ENCODE results near the gene PLSCR3.
"Not testable (repeated sequence)": the region's sequence is repeated elsewhere in the genome, so short reads cannot be mapped to it uniquely, and the experiment has no call there.

The PLSCR3 gene

DNA sequence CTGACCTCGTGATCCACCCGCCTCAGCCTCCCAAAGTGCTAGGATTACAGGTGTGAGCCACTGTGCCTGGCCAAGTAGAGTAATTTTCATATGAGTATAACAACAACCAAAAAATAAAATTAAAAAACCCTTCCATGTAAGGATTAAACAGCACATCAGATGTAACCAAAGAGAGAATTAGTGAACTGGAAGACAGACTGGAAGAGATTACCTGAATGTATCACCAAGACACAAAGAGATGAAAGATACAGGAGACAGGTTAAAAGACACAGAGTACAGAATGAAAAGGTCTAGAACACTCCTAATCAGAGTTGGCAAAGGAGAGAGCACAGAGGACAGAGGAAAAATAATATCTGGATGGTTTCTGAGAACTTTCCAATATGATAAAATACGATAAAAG lies 15.2 kb downstream of the PLSCR3 start:
- no peak for DNase-seq

DNA sequence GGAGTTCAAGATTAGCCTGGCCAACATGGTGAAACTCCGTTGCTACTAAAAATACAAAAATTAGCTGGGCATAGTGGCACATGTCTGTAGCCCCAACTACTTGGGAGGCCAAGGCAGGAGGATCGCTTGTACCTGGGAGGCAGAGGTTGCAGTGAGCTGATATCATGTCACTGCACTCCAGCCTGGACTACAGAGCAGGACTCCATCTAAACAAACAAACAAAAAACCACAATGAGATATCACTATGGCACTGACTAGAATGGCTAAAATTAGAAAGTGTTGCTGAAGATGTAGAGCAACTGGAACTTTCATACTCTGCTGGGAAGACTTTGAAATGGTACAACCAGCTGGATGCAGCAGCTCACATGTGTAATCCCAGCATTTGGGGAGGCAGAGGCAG lies 20.0 kb downstream of the PLSCR3 start:
- no peak for DNase-seq

DNA sequence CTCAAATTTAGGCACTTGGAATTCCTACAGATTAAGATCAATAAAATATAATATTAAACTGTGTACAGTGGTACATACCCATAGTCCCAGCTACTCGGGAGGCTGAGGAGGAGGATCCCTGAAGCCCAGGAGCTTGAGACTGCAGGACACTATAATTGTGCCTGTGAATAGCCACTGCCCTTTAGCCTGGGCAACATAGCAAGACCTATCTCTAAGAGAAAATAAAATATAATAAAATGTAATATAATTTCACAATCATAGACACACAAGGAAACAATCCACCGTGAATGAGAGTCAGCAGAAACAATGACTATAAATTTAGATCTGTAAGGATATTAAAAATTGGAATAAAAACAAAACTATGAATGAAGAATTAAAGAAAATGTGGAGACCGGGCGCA lies 23.5 kb downstream of the PLSCR3 start:
- no peak for DNase-seq

DNA sequence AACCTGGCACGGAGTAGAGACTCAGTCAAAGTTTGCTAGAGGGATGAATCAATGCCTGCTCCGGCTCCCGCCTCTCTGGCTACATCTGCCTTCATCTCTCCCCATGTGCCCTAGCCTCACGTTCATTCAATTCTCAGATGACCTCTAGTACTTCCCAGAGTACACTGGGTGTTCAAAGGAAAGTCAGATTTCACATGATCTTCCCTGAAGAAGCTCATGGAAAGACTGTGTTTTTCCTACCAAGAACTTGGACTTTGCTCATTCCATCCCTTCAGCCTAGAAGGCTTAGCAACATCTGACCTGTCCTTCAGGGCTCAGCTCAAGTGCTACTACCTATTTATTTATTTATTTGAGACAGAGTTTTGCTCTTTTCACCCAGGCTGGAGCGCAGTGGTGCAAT lies 24.5 kb downstream of the PLSCR3 start:
- DNase-seq = no peak

DNA sequence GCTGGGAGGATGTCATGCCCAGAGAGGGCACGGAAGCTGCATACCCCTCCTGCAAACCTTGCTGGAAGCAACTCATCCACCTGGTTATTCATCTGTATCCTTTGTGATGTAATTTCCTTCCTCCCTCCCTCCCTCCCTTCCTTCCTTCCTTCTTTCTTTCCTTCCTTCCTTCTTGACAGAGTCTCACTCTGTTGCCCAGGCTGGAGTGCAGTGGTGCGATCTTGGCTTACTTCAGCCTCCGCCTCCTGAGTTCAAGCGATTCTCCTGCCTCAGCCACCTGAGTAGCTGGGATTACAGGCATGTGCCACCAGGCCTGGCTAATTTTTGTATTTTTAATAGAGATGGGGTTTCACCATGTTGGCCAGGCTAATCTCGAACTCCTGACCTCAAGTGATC lies 25.7 kb downstream of the PLSCR3 start:
- DNase-seq = not testable (repeated sequence)

DNA sequence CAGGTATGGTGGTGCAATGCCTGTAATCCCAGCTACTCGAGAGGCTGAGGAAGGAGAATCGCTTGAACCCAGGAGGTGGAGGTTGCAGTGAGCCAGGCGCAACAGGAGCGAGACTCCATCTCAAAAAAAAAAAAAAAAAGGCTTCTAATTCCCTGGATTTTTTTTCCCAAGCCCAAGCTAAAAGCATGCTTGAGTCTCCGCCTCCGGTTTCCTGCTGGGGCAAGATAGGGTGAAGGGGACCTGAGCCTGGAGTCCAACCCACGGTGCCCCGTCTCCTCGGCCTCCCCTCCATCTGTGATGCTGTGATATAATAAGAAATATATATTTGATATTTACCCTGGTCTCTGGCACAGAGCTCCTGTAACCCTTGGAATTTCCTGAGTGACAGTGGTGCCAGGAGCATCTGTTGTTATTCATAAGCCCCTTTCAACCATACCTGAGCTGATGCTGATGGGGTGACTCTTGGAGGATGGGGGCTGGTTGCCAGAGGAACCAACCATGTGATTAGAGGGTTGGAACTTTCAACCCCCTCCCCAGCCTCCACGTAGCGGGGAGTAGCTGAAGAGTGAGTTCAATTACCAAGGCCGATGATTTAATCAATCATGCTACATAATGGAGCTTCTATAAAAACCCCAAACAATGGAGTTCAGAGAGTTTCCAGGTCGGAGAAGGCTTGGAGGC lies 26.3 kb downstream of the PLSCR3 start:
- DNase-seq = no peak

DNA sequence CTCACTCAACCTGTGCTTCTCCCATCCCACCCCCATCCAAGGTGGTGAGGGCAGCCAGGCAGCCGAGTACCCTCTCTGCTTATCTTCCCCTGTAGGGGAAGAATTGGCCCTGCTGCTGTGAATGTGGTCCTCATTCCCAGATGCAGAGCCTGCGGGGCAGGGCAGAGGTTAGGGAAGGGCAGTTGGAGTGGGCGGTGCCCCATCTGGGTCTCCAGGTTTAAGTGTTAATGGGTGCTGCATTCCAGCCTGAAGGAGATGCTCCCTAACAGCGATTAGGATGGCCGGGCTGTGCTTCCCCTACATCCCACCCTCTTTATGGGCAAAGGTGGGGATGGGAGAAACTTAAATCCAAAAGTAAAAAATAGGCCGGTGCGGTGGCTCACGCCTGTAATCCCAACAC lies 27.2 kb downstream of the PLSCR3 start:
- DNase-seq = no peak

DNA sequence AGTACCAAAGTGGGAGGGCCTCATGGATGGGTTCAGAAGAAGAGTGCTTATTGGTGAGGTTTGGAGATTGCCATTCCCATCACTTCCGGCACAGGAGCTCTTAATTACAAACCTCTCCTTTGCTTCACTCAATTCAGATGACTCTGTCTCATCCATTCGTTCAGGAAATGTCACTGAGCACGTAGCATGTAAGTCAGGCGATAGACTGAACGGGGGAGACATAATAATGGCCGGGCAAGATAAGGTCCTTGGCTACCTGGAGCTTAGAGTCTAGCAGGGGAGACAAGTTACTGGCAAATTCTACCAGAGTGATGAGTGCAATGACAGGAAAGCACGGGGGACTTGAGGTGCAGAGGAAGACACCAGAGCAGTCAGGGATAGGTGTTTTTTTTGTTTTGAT lies 28.4 kb downstream of the PLSCR3 start:
- DNase-seq = not testable (repeated sequence)

DNA sequence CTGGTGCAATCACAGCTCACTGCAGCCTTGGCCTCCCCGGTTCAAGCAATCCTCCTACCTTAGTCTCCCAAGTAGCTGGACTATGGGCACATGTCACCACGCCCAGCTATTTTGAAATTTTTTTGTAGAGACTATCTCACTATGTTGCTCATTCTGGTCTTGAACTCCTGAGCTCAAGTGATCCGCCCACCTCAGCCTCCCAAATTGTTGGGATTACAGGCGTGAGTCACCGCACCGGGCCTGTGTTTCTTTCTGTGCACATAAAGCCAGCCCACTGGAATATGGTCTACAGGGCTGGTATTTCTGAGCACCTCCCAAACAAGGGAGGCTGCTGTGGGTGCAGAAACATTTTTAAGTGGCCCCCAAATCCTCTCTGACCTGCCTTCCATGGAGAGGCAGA lies 31.0 kb downstream of the PLSCR3 start:
- DNase-seq = no peak

DNA sequence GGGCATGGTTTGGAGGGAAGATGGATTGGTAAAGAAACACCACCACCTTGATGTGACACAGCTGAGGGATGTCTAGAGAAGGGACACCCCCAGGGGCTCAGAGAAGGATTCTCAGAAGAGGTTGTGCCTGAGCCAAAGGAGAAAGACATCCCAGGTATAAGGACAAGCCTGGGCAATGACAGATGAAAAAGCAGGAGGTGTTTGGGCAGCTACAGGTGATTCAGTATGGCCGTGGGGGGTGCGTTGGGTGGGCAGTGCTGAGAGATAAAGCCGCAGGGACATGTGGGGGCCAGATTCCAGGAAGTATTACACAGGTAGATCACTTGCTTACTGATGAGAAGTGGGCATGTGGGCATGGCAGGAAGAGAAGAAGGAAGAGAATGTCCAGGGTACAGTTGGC lies 32.4 kb downstream of the PLSCR3 start:
- DNase-seq = no peak

DNA sequence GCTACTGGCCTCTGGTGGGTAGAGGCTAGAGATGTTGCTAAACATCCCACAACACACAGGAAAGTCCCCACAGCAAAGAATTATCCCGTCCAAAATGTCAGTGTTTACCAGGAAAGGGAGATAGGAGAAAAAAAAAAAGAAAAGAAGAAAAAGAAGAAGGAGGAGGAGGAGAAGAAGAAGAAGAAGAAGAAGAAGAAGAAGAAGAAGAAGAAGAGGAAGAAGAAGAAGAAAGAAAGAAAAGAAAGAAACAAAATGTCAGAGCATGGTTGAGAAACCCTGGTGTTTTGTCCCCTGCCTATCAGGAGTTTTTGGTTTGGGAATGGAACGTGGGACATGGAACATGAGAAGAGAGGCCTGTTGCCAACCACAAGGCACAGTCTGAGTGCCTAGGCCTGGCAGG lies 36.9 kb downstream of the PLSCR3 start:
- no peak for DNase-seq

DNA sequence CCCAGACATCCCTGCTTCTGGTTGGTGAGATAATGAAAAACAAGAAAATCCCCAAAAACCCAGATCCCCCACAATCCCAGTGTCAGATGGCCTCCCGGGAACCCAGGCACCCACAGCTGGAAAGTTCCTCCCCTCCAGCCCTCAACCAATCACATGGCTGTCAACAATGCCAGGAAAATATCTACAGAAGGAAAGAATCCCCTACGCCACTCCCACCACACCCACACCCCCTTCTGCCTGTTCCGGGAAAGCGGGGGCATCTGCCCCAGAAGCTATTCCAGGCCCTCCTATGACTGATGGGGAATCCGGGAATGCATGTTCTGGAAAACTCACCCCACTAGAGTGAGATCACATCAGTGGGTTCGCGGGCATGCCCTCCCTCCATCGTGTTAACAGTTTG lies 37.6 kb downstream of the PLSCR3 start:
- DNase-seq = no peak

DNA sequence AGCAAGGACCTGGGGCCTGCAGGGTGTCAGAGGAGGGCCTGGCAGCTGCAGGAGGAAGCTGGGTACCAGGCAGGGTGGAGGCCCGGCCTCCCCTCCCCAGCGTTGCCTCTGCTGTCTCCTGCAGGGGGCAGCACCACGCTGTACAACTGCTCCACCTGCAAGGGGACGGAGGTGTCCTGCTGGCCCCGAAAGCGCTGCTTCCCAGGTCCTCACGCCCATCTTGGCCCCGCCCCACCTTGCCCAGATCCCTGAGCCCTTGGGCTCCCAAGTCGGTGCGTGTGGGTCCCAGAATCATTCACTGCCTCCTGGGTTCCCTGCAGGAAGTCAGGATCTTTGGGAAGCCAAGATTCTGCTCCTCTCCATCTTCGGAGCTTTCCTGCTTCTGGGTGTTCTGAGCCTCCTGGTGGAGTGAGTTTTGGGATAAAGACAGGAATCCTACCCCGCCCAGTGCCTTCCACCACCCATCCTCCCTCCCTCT lies 38.2 kb downstream of the PLSCR3 start:
- DNase-seq = peak; percentile 92

DNA sequence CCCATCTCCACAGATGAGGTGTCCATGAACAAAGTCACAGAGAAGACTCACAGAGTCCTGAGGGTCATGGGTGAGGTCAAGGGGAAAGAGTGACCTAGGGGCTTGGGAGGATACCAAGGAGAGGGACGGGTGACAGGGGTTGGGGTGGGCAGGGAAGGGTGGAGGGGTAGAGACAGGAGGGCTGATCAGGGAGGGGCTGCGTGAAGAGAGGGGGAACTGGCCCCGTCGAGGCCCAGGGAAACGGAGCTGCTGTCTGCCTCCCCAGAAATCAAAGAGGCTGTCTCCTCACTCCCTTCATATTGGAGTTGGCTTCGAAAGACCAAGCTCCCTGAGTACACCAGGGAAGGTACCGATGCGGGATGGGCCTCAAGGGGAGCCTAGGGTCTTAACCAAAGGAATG lies 38.8 kb downstream of the PLSCR3 start:
- DNase-seq = no peak

DNA sequence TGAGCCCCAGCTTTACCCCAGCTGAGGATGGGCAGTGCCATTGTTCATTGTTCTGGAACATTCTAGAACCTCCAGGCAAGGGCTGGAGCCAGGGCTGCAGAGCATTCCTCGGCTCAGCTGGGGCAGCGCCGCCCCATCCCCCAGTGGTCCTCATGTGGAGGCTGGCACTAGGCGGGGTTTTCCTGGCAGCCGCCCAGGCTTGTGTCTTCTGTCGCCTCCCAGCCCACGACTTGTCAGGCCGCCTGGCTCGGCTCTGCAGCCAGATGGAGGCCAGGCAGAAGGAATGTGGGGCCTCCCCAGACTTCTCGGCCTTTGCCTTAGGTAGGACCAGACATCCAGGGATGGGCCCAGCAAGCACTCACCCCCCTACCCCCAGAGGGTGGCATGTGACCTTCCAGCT lies 39.3 kb downstream of the PLSCR3 start, which contains the start of gene TMEM95:
TMEM95 (plus strand) TSS at position 104 of the 400 bp plus-strand sequence; CDS start at position 153, 49 bp downstream.
- no peak for DNase-seq

DNA sequence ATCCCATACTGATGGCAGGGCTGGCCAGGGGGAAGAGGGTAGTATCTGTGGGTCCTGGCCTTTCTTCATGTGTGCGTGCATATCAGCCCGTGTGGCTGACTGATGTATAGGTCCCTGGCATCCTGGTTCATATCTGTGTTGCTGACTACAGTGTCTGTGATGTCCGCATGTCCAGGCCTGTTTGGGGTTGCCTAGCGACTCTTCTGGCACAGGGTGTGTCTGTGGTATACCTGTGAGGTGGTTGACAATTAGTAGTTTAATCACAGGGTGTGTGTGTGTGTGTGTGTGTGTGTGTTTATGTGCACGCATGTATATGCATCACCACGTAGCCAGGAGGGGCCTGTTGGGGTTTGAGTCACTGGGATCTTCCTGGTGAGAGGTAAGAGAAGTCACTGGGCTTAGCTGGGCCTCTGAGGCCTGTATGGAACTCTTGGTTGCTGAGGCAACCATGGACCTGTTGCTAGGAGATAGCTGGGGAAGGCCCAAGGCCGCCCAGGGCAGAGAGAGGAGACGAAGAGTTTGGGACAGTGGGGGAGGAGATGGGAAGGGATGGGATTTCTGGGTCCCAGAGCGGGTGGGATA lies 40.0 kb downstream of the PLSCR3 start:
- peak; percentile 55 for DNase-seq

DNA sequence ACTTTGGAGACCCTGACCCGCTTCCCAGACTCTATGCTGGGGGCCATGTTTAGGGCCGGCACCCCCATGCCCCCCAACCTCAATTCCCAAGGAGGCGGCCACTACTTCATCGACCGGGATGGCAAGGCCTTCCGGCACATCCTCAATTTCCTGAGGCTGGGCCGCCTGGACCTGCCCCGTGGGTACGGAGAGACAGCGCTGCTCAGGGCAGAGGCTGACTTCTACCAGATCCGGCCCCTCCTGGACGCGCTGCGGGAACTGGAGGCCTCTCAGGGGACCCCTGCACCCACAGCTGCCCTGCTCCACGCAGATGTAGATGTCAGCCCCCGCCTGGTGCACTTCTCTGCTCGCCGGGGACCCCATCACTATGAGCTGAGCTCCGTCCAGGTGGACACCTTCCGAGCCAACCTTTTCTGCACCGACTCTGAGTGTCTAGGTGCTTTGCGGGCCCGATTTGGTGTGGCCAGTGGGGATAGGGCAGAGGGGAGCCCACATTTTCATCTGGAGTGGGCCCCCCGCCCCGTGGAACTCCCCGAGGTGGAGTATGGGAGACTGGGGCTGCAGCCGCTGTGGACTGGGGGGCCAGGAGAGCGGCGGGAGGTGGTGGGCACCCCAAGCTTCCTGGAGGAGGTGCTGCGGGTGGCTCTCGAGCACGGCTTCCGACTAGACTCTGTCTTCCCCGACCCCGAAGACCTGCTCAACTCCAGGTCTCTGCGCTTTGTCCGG lies 41.3 kb downstream of the PLSCR3 start:
- DNase-seq = no peak

DNA sequence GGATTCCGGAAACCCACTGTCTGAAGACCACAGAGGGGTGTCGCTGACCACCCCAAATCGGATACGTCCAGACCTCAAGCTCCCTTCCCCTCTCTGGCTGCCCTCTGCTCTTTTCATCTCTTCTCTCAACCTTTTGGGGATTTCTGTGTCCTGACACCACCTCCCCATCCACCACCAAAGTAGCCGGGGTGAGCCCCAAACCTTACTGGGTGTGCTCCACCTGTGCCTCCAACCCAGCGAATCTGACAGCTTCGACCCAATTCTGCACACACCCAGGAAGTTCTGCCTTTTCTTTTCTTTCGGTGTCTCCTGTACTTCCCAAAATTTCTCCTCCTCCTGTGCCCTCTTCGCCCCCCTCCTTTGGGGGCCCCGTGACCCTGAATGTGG lies 41.8 kb downstream of the PLSCR3 start:
- no peak for DNase-seq

DNA sequence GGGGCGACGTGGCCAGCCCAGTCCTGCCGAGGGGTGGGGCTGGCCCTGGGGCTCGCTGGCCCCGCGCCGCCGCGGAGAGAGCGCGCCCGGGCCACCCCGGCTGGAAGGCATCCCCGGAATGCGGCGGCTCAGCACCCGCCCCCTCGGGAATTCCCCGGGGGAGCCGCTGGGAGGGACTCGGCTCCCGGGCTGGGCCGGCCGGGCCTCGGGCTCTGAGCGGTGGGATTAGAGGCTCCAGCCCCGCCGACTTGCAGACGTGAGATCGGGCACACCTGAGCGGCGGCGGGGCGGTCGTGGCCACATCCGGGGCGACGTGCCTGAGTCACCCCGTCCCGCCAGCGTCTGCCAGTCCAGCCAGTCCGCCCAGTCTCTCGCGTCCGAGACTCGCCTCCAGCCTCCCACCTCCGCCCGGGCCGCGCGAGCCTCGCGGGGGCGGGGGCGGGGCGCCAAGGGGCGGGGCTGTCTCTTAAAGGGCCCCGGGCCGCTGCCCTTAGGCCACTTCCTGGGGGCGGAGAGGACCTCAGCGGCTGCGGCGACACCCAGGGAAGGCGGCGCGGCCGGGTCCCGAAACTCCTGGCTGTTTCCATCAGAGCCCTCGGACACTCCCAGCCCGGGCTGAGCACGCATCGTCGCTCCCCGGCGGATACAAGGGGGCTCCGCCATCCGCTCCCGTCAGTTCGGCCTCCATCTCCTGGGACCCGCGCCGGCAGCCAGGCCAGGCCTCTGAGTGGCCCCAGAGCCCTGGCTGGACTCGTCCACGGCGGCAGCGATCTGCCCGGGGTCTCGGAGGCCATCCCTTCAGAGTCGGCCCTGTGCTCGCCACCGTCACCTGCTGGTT lies 42.4 kb downstream of the PLSCR3 start, which contains the start of gene KCTD11:
KCTD11 (plus strand) TSS at position 498 of the 838 bp plus-strand sequence.
- DNase-seq = peak; percentile 80

DNA sequence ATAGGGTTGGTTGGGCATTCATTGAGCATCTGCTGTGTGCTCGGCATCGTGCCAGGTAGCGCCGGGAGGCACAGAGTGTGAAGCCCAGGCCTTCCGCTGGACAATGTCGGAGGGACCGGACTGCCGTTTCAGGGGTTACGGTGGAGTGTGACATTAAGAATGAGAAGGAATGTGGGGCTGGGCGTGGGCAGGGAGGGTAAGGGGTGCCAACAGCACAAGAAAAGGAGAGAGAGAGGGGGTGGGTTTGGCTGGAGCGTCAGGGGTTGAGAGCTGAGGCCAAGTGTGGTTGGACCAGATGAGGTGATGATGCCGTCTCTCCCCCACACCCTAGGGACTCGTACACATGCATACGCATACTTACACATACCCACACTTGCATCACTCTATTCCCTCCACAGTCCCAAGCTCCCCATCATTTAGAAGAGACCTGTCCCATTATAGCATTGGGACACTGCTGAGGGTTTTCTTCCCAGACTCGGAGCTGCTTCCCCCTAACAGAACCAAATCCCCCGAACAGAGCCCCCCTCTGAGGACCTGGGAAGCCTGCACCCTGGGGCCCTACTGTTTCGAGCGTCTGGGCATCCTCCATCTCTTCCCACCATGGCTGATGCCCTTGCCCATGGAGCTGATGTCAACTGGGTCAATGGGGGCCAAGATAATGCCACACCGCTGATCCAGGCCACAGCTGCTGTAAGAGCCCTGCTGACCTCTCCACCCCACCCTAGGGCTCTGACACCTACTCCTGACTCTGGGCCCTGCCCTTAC lies 45.7 kb downstream of the PLSCR3 start:
- DNase-seq = no peak

DNA sequence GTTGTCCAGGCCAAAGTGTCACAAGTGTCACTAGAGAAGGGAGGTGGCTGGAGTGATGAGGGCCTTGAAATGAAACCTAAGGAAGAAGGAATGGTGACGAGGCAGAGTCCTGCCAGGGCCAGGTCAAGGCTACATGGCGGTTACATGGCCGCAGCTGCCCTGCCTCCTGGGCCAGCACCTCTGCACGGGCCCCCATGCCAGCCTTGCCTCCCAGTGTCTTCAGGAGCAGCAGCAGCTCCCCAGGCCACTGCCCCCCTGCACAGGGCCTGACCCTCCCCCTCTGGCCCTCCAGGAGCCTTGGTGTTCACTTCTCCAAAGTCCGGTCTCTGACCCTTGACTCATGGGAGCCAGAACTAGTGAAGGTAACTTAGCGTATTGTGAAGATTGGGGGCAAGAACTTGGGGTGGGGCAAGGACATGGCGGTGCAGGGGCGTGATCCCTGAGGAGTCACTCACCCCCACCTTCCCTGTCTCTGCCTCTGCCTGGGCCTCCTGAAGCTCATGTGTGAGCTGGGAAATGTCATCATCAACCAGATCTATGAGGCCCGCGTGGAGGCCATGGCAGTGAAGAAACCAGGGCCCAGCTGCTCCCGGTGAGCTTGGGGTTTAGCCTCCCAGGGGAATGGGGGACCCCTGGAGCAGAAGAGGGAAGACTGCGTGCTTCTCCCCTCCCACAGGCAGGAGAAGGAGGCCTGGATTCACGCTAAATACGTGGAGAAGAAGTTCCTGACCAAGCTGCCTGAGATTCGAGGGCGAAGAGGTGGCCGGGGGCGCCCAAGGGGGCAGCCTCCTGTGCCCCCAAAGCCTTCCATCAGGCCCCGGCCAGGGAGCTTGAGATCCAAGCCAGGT lies 46.5 kb downstream of the PLSCR3 start:
- DNase-seq = no peak

All from activated CD4-positive, alpha-beta T cell treated with anti-CD3 and anti-CD28 coated beads for 48 hours (primary cell).